K562 (cell line): Measurements from ENCODE around the gene INO80E. TPM values are rescaled to one million over a fixed set of nuclear protein-coding genes. Genes with fewer than 3 reads are reported as not detected.
"Not testable (repeated sequence)": the region's sequence is repeated elsewhere in the genome, so short reads cannot be mapped to it uniquely, and the experiment has no call there.

Experiments
- ATAC-seq: fragments of 200-7000 bp; cut with Tn5 transposase; 3 replicates; pipeline ENCODE4 v1.9.1; 2020; ENCODE audit warnings: moderate library complexity
- BruUV-seq: library from RNA; stranded (reverse); fragments of 400-500 nt; replicated peaks from 2 replicates; lab custom pipeline; 2021; lab: Mats Ljungman, UMichigan
- CTCF ChIA-PET: fragments of 300-600 bp; formaldehyde crosslinking; extraction: SDS; loops from one replicate; lab custom pipeline; 2021; ENCODE audit warnings: low intra/inter-chr PET ratio; lab: Yijun Ruan, JAX
- POLR2A ChIA-PET: fragments of 300-600, 350-650 bp; sonication (Branson Sonifier 250); formaldehyde crosslinking; extraction: SDS; loops from one replicate; lab custom pipeline; 2021; ENCODE audit warnings: antibody characterized with exemption, inconsistent platforms; lab: Yijun Ruan, JAX
- DNase-seq, 4 experiments: peaks; one replicate each; pipeline versions ENCODE4 v3.0.0 to v3.0.0-alpha.2; 2011 to 2018; ENCODE audit warnings: low spot score in 3 of 4, mixed read lengths in 3 of 4; ENCODE audit errors: extremely low read depth in 1 of 4
- FAIRE-seq: peaks from 2 replicates; lab custom pipeline; 2011; peaks lifted over from hg19 to GRCh38; lab: Jason Lieb, UNC
- H2AFZ ChIP-seq: 2 replicates; pipeline ENCODE4 v1.6.0; 2011; ENCODE audit warnings: low read depth, low read length, control low read depth, inconsistent platforms
- H3K27ac ChIP-seq: fragments of 200-600 bp; 3 replicates; pipeline ENCODE4 v1.8.0; 2011; ENCODE audit warnings: low read depth, mild to moderate bottlenecking, control low read depth, inconsistent platforms, low read length, moderate library complexity, mixed read lengths; ENCODE audit errors: extremely low read depth
- H3K27me3 ChIP-seq, 2 experiments: fragments of 300-600 bp in 1 of 2; 2 replicates in 1 of 2; 3 replicates in 1 of 2; pipeline versions ENCODE4 v1.6.0 to v1.8.0; 2011; ENCODE audit warnings: inconsistent platforms in 2 of 2, low read length in 2 of 2, mild to moderate bottlenecking in 1 of 2, mixed read lengths in 1 of 2, moderate library complexity in 1 of 2; ENCODE audit not compliant: control insufficient read depth in 2 of 2, insufficient read depth in 2 of 2
- H3K36me3 ChIP-seq: fragments of 300-600 bp; 3 replicates; pipeline ENCODE4 v1.8.0; 2011; ENCODE audit warnings: mild to moderate bottlenecking, low read length, inconsistent platforms; ENCODE audit not compliant: control insufficient read depth, insufficient read depth
- H3K4me1 ChIP-seq, 2 experiments: fragments of 200-600 bp in 1 of 2; replicated peaks in 1 of 2; 2 replicates in 1 of 2; 3 replicates in 1 of 2; pipeline versions ENCODE4 v1.5.1 to v1.8.0; 2011; ENCODE audit warnings: inconsistent platforms in 2 of 2, low read length in 2 of 2, mild to moderate bottlenecking in 1 of 2, mixed read lengths in 1 of 2, moderate library complexity in 1 of 2; ENCODE audit not compliant: control insufficient read depth in 2 of 2, insufficient read depth in 2 of 2
- H3K4me2 ChIP-seq: 2 replicates; pipeline ENCODE4 v1.6.1; 2011; ENCODE audit warnings: low read length, control low read depth, inconsistent platforms, mixed read lengths; ENCODE audit not compliant: insufficient read depth
- H3K4me3 ChIP-seq: fragments of 200-600 bp; sonication (generic), shearing (Covaris generic); 2 replicates; pipeline ENCODE4 v1.5.1; 2016; ENCODE audit warnings: control low read depth, inconsistent platforms
- H3K79me2 ChIP-seq: fragments of 200-600 bp; 3 replicates; pipeline ENCODE4 v1.8.0; 2011; ENCODE audit warnings: low read length, inconsistent platforms; ENCODE audit not compliant: control insufficient read depth, insufficient read depth
- H3K9ac ChIP-seq, 2 experiments: 2 replicates each; pipeline versions ENCODE4 v1.6.0 to v1.6.1; 2011; ENCODE audit warnings: low read depth in 2 of 2, low read length in 2 of 2, control low read depth in 1 of 2, inconsistent platforms in 1 of 2, mild to moderate bottlenecking in 1 of 2, mixed read lengths in 1 of 2; ENCODE audit not compliant: insufficient read depth in 1 of 2
- H3K9me1 ChIP-seq: one replicate; pipeline ENCODE4 v1.6.0; 2011; ENCODE audit warnings: inconsistent platforms, mild to moderate bottlenecking, low read length, moderate library complexity; ENCODE audit not compliant: control insufficient read depth, insufficient read depth
- H3K9me3 ChIP-seq: replicated peaks from 2 replicates; pipeline ENCODE4 v1.5.1; 2011; ENCODE audit warnings: low read depth, low read length, inconsistent platforms; ENCODE audit not compliant: control insufficient read depth, insufficient read depth
- H4K20me1 ChIP-seq: replicated peaks from 2 replicates; pipeline ENCODE4 v1.6.1; 2011; ENCODE audit warnings: low read length, inconsistent platforms, mixed read lengths; ENCODE audit not compliant: control insufficient read depth, insufficient read depth
- CBFA2T3 ChIP-seq: fragments of 450-650 bp; IDR thresholded peaks from 2 replicates; pipeline ENCODE4 v1.6.1; 2017
- CSDE1 ChIP-seq, 2 experiments: fragments of 450-650 bp; IDR thresholded peaks; 2 replicates each; pipeline ENCODE4 v1.6.1; 2016; ENCODE audit warnings: mild to moderate bottlenecking in 1 of 2
- FOXK2 ChIP-seq, 2 experiments: fragments of 450-650 bp; IDR thresholded peaks in 1 of 2; conservative IDR thresholded peaks in 1 of 2; 2 replicates each; pipeline ENCODE4 v1.6.1; 2016; ENCODE audit warnings: low read depth in 2 of 2, mild to moderate bottlenecking in 1 of 2
- ILF3 ChIP-seq: fragments of 450-650 bp; IDR thresholded peaks from 2 replicates; pipeline ENCODE4 v1.6.1; 2018; ENCODE audit warnings: antibody characterized with exemption, mild to moderate bottlenecking, moderate library complexity, borderline replicate concordance
- NCOA6 ChIP-seq: fragments of 450-650 bp; IDR thresholded peaks from 2 replicates; pipeline ENCODE4 v1.6.1; 2017; ENCODE audit warnings: mild to moderate bottlenecking
- RAD21 ChIP-seq, 2 experiments: fragments of 250-450 bp in 1 of 2; fragments of 450-650 bp in 1 of 2; sonication (Bioruptor Pico) in 1 of 2; formaldehyde crosslinking in 1 of 2; IDR thresholded peaks in 1 of 2; conservative IDR thresholded peaks in 1 of 2; 2 replicates each; pipeline versions ENCODE4 v1.4.0 to v1.8.0; 2020 to 2022; ENCODE audit warnings: mild to moderate bottlenecking in 2 of 2, moderate library complexity in 1 of 2
- RB1 ChIP-seq: fragments of 450-650 bp; IDR thresholded peaks from 2 replicates; pipeline ENCODE4 v1.6.1; 2017; ENCODE audit warnings: low read depth, mild to moderate bottlenecking
- RFX5 ChIP-seq: IDR thresholded peaks from 2 replicates; pipeline ENCODE4 v1.6.1; 2011; ENCODE audit warnings: low read depth, mild to moderate bottlenecking, improper control_type of control experiment, low read length
- TRIM28 ChIP-seq: fragments of 450-650 bp; IDR thresholded peaks from 2 replicates; pipeline ENCODE4 v1.6.1; 2017
- ZKSCAN3 ChIP-seq: fragments of 250-450 bp; sonication (Bioruptor Pico); IDR thresholded peaks from 2 replicates; pipeline ENCODE4 v1.4.0; 2020
- ZNF121 ChIP-seq: sonication (generic); formaldehyde crosslinking; conservative IDR thresholded peaks from 2 replicates; pipeline ENCODE4 v1.8.0; 2022; ENCODE audit warnings: missing genetic modification reagents
- ZNF57 ChIP-seq: fragments of 450-650 bp; formaldehyde crosslinking; IDR thresholded peaks from 2 replicates; pipeline ENCODE4 v1.4.0; 2020; ENCODE audit warnings: mild to moderate bottlenecking, moderate library complexity
- WGBS: fragments of 100-300 bp; shearing (Covaris generic); methylation state at CpG from one replicate; pipeline ENCODE4 v1.1.6; 2016; ENCODE audit warnings: low coverage, mixed read lengths; ENCODE audit not compliant: insufficient coverage; ENCODE audit errors: missing lambda C conversion rate; 5-methylcytosine and 5-hydroxymethylcytosine counted together
- in situ Hi-C: fragments of 300-500 bp; cut with MboI; formaldehyde crosslinking; loops from 4 replicates; pipeline ENCODE4 v1.15.0; 2018; ENCODE audit warnings: inconsistent platforms, mixed read lengths
- intact Hi-C: fragments of 100-400 bp; cut with micrococcal nuclease; formaldehyde crosslinking; loops from 2 replicates; pipeline ENCODE4 v1.14.2; 2022
- polyA plus RNA-seq, 8 experiments: library from polyadenylated mRNA; depleted of rRNA in 4 of 8; stranded (reverse) in 5 of 8; unstranded in 3 of 8; fragments of >200 nt; fragmentation: Nextera tagmentation in 2 of 8; fragmentation: Illumina TruSeq in 1 of 8; extraction: Ambion mirVana in 2 of 8; extraction: Trizol in 1 of 8; gene quantifications; 2 replicates each; pipeline versions ENCODE4 v1.2.1 to v1.2.3, GENCODE V29; 2011 to 2014; ENCODE audit warnings: inconsistent platforms in 1 of 8, missing spikeins in 1 of 8
- total RNA-seq, 7 experiments: library from RNA; depleted of rRNA in 6 of 7; stranded (reverse); fragments of >200 nt in 6 of 7; fragmentation: Illumina TruSeq in 2 of 7; extraction: Trizol in 2 of 7; gene quantifications; 2 replicates each; pipeline versions ENCODE4 v1.2.1 to v1.2.3, GENCODE V29; 2011 to 2021; ENCODE audit warnings: low replicate concordance in 1 of 7
- TF ChIP-seq, protein P1 (sequence below): IDR thresholded peaks from 2 replicates; pipeline ENCODE4 v1.6.1; 2012; ENCODE audit warnings: low read depth, low read length, improper control_type of control experiment, borderline replicate concordance
- TF ChIP-seq, protein P2 (sequence below): sonication (generic); formaldehyde crosslinking; IDR thresholded peaks from 2 replicates; pipeline ENCODE4 v1.8.1; 2022; ENCODE audit warnings: missing genetic modification reagents

INO80E gene
- total and polyA plus RNA-seq, 9 of the 15 experiments (the other 6 are each of a cell fraction or from before 2014, with no cell fraction given): 0.31 to 102 (median 49.3) TPM

DNA sequence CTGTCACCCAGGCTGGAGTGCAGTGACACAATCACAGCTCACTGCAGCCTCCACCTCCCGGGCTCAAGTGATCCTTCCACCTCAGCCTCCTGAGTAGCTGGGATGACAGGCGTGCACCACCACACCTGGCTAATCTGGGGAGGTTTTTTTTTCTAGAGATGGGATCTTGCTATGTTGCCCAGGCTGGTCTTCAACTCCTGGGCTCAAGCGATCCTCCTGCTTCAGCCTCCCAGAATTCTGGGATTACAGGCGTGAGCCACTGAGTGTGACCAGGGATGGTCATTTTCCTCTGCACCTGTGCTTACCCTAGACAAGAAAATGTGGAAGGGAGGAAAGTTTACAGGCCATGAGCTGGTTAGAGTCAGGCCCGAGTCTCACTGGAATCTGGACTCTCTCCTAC, 44.6 kb downstream of the INO80E start:
- intact Hi-C loops: not testable (repeated sequence)

DNA sequence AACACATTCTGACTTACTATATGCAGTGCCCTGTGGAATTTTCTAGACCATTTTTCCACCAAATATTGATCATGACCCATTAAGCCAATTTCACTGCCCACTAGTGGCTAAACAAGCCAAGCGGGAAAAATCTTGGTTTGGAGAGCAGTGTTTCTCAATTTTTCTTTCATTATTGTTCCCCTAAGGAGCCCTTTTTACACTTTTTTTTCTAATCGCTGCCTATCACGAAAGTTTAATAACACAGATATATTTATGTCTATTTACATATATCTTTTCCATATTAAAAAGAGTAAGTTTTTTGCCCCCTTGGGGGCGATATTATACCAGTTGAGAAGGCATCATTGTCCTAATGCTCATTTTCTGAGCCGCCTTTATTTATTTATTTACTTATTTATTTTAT, 45.8 kb downstream of the INO80E start:
- no peak overlapping the region for H2AFZ ChIP-seq
- in situ Hi-C loops: no loop called here
- ATAC-seq (no peak), DNase-seq (peak in 1 of 4 experiments; percentile 44), FAIRE-seq (peak; percentile 57)
- no peak overlapping the region for H3K4me2 ChIP-seq
- no peak overlapping the region for H3K4me3 ChIP-seq
- WGBS: 0% methylated on average over 5 of the region's 5 CpGs
- ChIA-PET CTCF (interaction anchor here (0.6 to 0.7 kb wide), 2 partner anchors 98 to 652 kb away, joined by 3 read pairs; no protein-coding TSS in a partner anchor), POLR2A (interaction anchor here (1.1 kb wide), 1 partner anchor 11 kb away, joined by 3 read pairs; a partner anchor contains a TSS)
- H3K36me3 ChIP-seq: no peaks in the 10 kb centered on the region
- no peaks in the 10 kb centered on the region for H3K79me2 ChIP-seq
- H3K9me3 ChIP-seq: no peaks in the 10 kb centered on the region
- H4K20me1 ChIP-seq: no peaks in the 10 kb centered on the region
- H3K27me3 ChIP-seq: peaks cover 0 to 8% of the 10 kb centered on the region in 2 experiments; a peak in 2 of 5 replicates
- no peak overlapping the region for H3K27ac ChIP-seq
- no TSS peak for BruUV-seq
- no peaks in the 10 kb centered on the region for H3K9me1 ChIP-seq
- H3K4me1 ChIP-seq: peaks cover 0 to 5% of the 10 kb centered on the region in 2 experiments; a peak in 3 of 5 replicates
- H3K9ac ChIP-seq: no peak overlapping the region
- intact Hi-C loops: no loop called here
- no peak for TF ChIP-seq CSDE1 (IDR thresholded peaks at IDR 0.05)
- no peak for TF ChIP-seq ILF3
- TF ChIP-seq, protein P1, sequence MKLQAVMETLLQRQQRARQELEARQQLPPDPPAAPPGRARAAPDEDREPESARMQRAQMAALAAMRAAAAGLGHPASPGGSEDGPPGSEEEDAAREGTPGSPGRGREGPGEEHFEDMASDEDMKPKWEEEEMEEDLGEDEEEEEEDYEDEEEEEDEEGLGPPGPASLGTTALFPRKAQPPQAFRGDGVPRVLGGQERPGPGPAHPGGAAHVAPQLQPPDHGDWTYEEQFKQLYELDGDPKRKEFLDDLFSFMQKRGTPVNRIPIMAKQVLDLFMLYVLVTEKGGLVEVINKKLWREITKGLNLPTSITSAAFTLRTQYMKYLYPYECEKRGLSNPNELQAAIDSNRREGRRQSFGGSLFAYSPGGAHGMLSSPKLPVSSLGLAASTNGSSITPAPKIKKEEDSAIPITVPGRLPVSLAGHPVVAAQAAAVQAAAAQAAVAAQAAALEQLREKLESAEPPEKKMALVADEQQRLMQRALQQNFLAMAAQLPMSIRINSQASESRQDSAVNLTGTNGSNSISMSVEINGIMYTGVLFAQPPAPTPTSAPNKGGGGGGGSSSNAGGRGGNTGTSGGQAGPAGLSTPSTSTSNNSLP: peak; percentile 81; the same call in 1 of the 2 replicates
- TF ChIP-seq NCOA6: no peak
- no peak for TF ChIP-seq TRIM28
- peak in 1 of 2 experiments; percentile 31; a peak in 1 of 4 replicates for TF ChIP-seq FOXK2 (conservative IDR thresholded peaks at IDR 0.05 in 1 of 2, IDR thresholded peaks at IDR 0.05 in 1 of 2; ENCODE audit: low read depth in 2 of 2)
- TF ChIP-seq CBFA2T3: no peak
- TF ChIP-seq, protein P2, sequence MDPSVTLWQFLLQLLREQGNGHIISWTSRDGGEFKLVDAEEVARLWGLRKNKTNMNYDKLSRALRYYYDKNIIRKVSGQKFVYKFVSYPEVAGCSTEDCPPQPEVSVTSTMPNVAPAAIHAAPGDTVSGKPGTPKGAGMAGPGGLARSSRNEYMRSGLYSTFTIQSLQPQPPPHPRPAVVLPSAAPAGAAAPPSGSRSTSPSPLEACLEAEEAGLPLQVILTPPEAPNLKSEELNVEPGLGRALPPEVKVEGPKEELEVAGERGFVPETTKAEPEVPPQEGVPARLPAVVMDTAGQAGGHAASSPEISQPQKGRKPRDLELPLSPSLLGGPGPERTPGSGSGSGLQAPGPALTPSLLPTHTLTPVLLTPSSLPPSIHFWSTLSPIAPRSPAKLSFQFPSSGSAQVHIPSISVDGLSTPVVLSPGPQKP: no peak
- TF ChIP-seq ZNF57: no peak
- TF ChIP-seq ZKSCAN3 (CRISPR knock-in tag): no peak
- TF ChIP-seq RB1: no peak
- TF ChIP-seq RAD21 (CRISPR knock-in tag; conservative IDR thresholded peaks at IDR 0.05 in 1 of 2, IDR thresholded peaks at IDR 0.05 in 1 of 2): peak; percentile 57 to 58
- no peak for TF ChIP-seq RFX5

More for the DNA sequence above, 44.6 kb downstream of the INO80E start:
- POLR2A ChIA-PET: interaction anchor here (1.1 kb wide), 1 partner anchor 12 kb away, joined by 3 read pairs; a partner anchor contains a TSS
- H3K9ac ChIP-seq, H3K36me3 ChIP-seq, H3K4me3 ChIP-seq, ATAC-seq, FAIRE-seq, H3K4me1 ChIP-seq, BruUV-seq, H3K9me3 ChIP-seq, in situ Hi-C loops, H3K79me2 ChIP-seq, H3K27ac ChIP-seq, CTCF ChIA-PET, H3K4me2 ChIP-seq, H4K20me1 ChIP-seq, DNase-seq, H3K9me1 ChIP-seq, H2AFZ ChIP-seq: not testable (repeated sequence)
- WGBS: 5% methylated on average over 5 of the region's 5 CpGs
- TF ChIP-seq ZNF121 (CRISPR knock-in tag): peak; percentile 78
- peaks cover 4 to 19% of the 10 kb centered on the region in 2 experiments; a peak in 4 of 5 replicates for H3K27me3 ChIP-seq
